ENCODE data around the gene TMEM185B.

The TMEM185B gene

GRCh38 chr2:120228503-120228902 lies 5.3 kb upstream of the TMEM185B start:
- TF ChIP-seq POLR2A (IDR thresholded peaks at IDR 0.05; ENCODE audit: low read depth, low read length) (no peak), POLR2AphosphoS5 (IDR thresholded peaks at IDR 0.05; ENCODE audit: low read depth, low read length) (no peak), TAF1 (IDR thresholded peaks at IDR 0.05; ENCODE audit: borderline replicate concordance, low read depth, low read length) (no peak)
- no peak for FAIRE-seq
- DNase-seq (ENCODE audit: insufficient read length) = no peak

DNA sequence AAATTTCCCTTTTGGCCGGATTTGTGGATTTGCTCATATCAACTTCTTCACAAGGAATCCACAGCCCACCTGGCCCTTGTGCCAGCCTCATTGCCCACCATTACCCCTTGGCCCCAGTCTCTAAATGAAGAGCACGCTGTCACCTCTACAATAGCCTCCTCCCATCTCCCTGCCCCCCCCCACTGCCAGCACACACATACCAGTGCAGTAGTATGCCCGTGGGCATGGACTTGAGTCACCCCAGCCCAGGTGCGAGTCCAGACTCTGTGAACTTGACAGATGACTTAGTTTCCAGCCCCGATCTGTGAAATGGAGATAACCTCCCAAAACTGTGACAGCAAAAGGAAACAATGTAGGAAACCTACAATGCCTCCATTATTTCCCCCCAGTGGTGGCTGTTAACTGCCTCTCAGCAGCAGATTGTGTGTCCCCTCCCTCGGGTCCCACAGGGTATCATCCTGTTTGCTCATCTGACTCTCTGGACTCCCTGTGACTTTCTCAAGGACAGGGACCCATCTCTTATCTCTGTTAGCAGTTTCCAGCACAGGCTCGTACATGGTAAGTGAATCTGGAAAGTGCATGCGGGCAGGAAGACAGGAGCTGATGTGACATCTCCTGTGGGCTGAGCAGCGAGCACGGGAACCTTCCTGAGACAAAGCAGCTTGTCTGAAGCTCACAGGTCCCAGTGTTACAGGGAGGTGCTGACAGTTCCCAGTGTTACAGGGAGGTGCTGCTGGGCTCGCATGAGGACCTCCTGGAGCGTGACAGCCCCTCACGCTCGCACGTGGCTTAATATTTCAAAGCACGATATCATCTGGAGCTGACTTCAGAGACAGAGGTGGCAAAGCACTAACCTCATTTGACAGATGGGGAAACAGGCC lies 4.2 kb upstream of the TMEM185B start:
- DNase-seq (ENCODE audit: insufficient read length) (no peak), FAIRE-seq (no peak)
- no peak for TF ChIP-seq TAF1 (IDR thresholded peaks at IDR 0.05; ENCODE audit: borderline replicate concordance, low read depth, low read length)
- TF ChIP-seq POLR2AphosphoS5 (IDR thresholded peaks at IDR 0.05; ENCODE audit: low read depth, low read length) = no peak
- no peak for TF ChIP-seq POLR2A (IDR thresholded peaks at IDR 0.05; ENCODE audit: low read depth, low read length)

GRCh38 chr2:120226316-120226715 lies 3.1 kb upstream of the TMEM185B start:
- no peak for DNase-seq (ENCODE audit: insufficient read length)
- FAIRE-seq = no peak
- TF ChIP-seq POLR2AphosphoS5 (IDR thresholded peaks at IDR 0.05; ENCODE audit: low read depth, low read length) = no peak
- TF ChIP-seq POLR2A (IDR thresholded peaks at IDR 0.05; ENCODE audit: low read depth, low read length) = no peak
- TF ChIP-seq TAF1 (IDR thresholded peaks at IDR 0.05; ENCODE audit: borderline replicate concordance, low read depth, low read length) = no peak

DNA sequence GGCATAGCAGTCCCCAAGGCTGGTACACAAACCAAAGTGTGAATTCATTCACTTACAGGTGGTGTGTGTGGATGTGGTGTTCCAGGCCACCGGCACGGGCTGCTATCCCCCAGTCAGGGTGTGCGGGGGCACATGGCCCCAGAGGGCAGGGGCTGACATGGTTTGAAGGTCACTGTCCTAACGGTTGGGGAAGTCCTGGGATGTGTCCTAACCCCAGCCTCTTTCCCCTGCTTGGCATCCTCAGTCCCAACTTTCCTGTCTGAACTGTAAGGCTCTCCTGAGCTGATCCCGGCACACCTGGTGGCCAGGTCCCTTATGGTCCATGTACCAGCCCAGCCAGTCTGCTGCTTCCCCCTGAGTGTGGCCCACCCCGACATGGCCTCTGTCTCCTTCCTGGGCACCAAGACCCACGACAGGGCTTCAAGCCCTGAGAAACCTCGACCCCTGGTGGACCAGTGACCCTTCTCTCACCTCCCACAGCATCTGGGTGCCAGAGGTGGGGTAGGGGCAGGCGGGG lies 2.4 kb upstream of the TMEM185B start:
- DNase-seq (ENCODE audit: insufficient read length) (no peak), FAIRE-seq (no peak)
- TF ChIP-seq POLR2A (IDR thresholded peaks at IDR 0.05; ENCODE audit: low read depth, low read length) (no peak), TAF1 (IDR thresholded peaks at IDR 0.05; ENCODE audit: borderline replicate concordance, low read depth, low read length) (no peak), POLR2AphosphoS5 (IDR thresholded peaks at IDR 0.05; ENCODE audit: low read depth, low read length) (no peak)

DNA sequence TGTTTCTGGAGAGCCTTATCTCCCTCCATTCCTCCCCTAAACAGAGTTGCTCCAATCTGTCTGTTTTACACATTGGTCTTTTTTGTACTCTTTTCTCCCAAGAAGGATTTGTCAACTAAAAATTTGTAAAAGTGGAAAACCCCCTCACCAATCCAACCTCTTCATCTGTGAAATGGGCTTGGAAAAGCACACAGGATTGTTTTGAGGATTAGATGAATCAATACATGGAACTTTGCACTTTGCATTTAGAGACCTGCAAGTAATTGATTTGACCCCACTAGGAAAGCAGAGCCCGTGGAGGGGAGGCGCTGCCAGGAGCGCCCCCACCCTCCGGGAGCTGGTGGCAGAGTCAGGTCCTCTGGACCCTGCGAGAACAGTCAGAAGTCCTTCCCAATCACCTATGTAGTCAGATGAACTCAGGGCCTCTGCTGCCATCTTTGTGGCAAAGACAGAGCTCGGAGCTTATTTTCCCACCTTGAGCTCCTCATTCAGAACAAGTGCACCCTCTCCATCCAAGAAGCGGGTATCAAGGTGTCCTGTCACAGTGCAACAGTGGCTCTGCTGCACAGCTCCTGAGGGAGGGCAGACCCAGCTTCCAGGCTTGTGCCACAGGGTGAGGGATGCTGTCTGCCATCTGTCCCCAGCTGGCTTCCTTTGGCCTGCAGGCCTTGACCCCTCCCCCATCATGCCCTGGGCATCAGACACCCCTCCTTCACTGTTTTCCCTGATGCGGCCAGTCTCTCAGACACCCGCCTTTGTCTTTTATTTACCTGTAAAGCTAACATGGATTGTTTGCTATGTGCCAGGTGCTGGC lies 1.7 kb upstream of the TMEM185B start:
- no peak for FAIRE-seq
- TF ChIP-seq TAF1 (IDR thresholded peaks at IDR 0.05; ENCODE audit: borderline replicate concordance, low read depth, low read length) (no peak), POLR2A (IDR thresholded peaks at IDR 0.05; ENCODE audit: low read depth, low read length) (no peak), POLR2AphosphoS5 (IDR thresholded peaks at IDR 0.05; ENCODE audit: low read depth, low read length) (no peak)
- DNase-seq (ENCODE audit: insufficient read length) = no peak

DNA sequence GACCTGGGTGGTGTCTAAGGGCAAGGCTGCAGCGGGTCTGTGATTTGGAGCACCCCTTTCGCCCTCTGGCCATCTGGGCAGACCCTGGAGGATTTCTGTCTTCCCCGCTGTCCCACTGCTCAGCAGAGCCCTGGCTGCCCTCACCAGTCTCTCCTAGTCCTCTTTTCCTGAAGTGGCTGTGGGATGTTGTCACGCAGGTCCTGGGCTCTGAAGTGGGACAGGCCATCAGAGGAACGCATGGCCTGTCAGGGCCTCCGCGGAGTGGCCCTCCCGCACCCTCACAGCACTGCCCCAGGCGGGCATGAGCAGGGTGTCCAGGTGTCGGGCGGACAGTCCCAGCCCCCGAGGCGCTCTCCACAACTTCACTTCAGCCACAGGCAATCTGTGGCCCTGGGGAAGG lies 1.1 kb upstream of the TMEM185B start:
- no peak for TF ChIP-seq TAF1 (IDR thresholded peaks at IDR 0.05; ENCODE audit: borderline replicate concordance, low read depth, low read length)
- no peak for TF ChIP-seq POLR2A (IDR thresholded peaks at IDR 0.05; ENCODE audit: low read depth, low read length)
- TF ChIP-seq POLR2AphosphoS5 (IDR thresholded peaks at IDR 0.05; ENCODE audit: low read depth, low read length) = no peak
- FAIRE-seq = no peak
- no peak for DNase-seq (ENCODE audit: insufficient read length)

GRCh38 chr2:120222186-120223033 lies 790 bp downstream of the TMEM185B start:
- TF ChIP-seq TAF1 (IDR thresholded peaks at IDR 0.05; ENCODE audit: borderline replicate concordance, low read depth, low read length) = no peak
- no peak for TF ChIP-seq POLR2AphosphoS5 (IDR thresholded peaks at IDR 0.05; ENCODE audit: low read depth, low read length)
- no peak for TF ChIP-seq POLR2A (IDR thresholded peaks at IDR 0.05; ENCODE audit: low read depth, low read length)
- DNase-seq (ENCODE audit: insufficient read length) (no peak), FAIRE-seq (no peak)

GRCh38 chr2:120221616-120222015 lies 1.6 kb downstream of the TMEM185B start:
- no peak for FAIRE-seq
- DNase-seq (ENCODE audit: insufficient read length) = no peak
- TF ChIP-seq POLR2A (IDR thresholded peaks at IDR 0.05; ENCODE audit: low read depth, low read length) (no peak), POLR2AphosphoS5 (IDR thresholded peaks at IDR 0.05; ENCODE audit: low read depth, low read length) (no peak), TAF1 (IDR thresholded peaks at IDR 0.05; ENCODE audit: borderline replicate concordance, low read depth, low read length) (no peak)

GRCh38 chr2:120220756-120221155 lies 2.4 kb downstream of the TMEM185B start:
- no peak for DNase-seq (ENCODE audit: insufficient read length)
- TF ChIP-seq POLR2A (IDR thresholded peaks at IDR 0.05; ENCODE audit: low read depth, low read length) (no peak), POLR2AphosphoS5 (IDR thresholded peaks at IDR 0.05; ENCODE audit: low read depth, low read length) (no peak), TAF1 (IDR thresholded peaks at IDR 0.05; ENCODE audit: borderline replicate concordance, low read depth, low read length) (no peak)
- FAIRE-seq = no peak

GRCh38 chr2:120219766-120220165 lies 3.4 kb downstream of the TMEM185B start:
- no peak for TF ChIP-seq TAF1 (IDR thresholded peaks at IDR 0.05; ENCODE audit: borderline replicate concordance, low read depth, low read length)
- no peak for TF ChIP-seq POLR2A (IDR thresholded peaks at IDR 0.05; ENCODE audit: low read depth, low read length)
- TF ChIP-seq POLR2AphosphoS5 (IDR thresholded peaks at IDR 0.05; ENCODE audit: low read depth, low read length) = no peak
- no peak for FAIRE-seq
- no peak for DNase-seq (ENCODE audit: insufficient read length)

DNA sequence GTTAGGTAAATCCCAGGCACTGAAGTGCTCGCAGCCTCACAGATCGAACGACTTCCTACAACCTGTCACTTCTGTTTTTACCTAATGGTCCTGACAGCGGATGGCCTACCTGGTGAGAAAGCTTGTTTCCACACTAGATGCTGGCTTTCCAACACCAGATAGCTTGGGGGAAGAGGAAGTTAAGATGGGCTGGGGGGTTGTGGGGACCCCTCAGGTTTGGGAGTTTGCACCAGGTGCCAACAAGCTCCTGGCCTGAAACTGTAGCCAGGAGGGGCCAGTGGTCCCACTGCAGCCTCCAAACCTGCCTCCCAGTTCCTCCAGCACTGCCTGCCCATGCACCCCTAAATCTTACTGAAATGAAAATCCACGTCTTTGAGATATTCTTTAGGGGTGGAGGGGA lies 3.9 kb downstream of the TMEM185B start:
- TF ChIP-seq TAF1 (IDR thresholded peaks at IDR 0.05; ENCODE audit: borderline replicate concordance, low read depth, low read length) (no peak), POLR2AphosphoS5 (IDR thresholded peaks at IDR 0.05; ENCODE audit: low read depth, low read length) (no peak), POLR2A (IDR thresholded peaks at IDR 0.05; ENCODE audit: low read depth, low read length) (no peak)
- DNase-seq (ENCODE audit: insufficient read length) = no peak
- FAIRE-seq = no peak
